ENCODE measurements around the gene KCNQ1. TPM values are rescaled to one million over a fixed set of nuclear protein-coding genes. Genes with fewer than 3 reads are reported as not detected.
A peak's percentile ranks its signal among the peaks of the same experiment; 100 is the strongest.

Gene KCNQ1
- total RNA-seq, 6 donors from 2014 or later: 18.0 to 45.4 (median 32.7) TPM

- ATAC-seq (ENCODE audit: low FRiP score in 2 of 2): no peak
- WGBS, 2 donors: 94 to 95% methylated on average over 7 to 20 of the region's 20 CpGs
These were observed 71.6 kb downstream of the KCNQ1 start for GRCh38 chr11:2516276-2517015.

GRCh38 chr11:2517016-2517385, 72.2 kb downstream of the KCNQ1 start:
- ATAC-seq (ENCODE audit: low FRiP score in 2 of 2): no peak
- whole genome bisulfite sequencing, 2 donors: 78 to 82% methylated on average over 3 to 10 of the region's 13 CpGs
- TF ChIP-seq EP300 (IDR thresholded peaks at IDR 0.05): no peak
- TF ChIP-seq CTCF (IDR thresholded peaks at IDR 0.05): no peak
- no peak for TF ChIP-seq POLR2AphosphoS5 (IDR thresholded peaks at IDR 0.05)
- TF ChIP-seq POLR2A (IDR thresholded peaks at IDR 0.05): no peak
- no peak overlapping the region for H3K4me3 ChIP-seq
- peak; percentile 15 to 60 for DNase-seq
- H3K27me3 ChIP-seq: no peaks in the 10 kb centered on the region
- no peaks in the 10 kb centered on the region for H3K9me3 ChIP-seq
- H3K4me1 ChIP-seq: peaks cover 2 to 13% (median 2%) of the 10 kb centered on the region in 4 donors
- no peaks in the 10 kb centered on the region for H3K36me3 ChIP-seq
- no peak overlapping the region for H3K27ac ChIP-seq

More at GRCh38 chr11:2516276-2517015, 71.6 kb downstream of the KCNQ1 start:
- Histone ChIP-seq H3K27ac (no peak overlapping the region), H3K4me1 (peaks cover 7 to 18% (median 8%) of the 10 kb centered on the region in 4 donors), H3K36me3 (no peaks in the 10 kb centered on the region), H3K9me3 (no peaks in the 10 kb centered on the region), H3K27me3 (no peaks in the 10 kb centered on the region), H3K4me3 (no peak overlapping the region)
- DNase-seq: peak in 1 of 2 donors; percentile 15
- TF ChIP-seq POLR2AphosphoS5 (IDR thresholded peaks at IDR 0.05) (no peak), POLR2A (IDR thresholded peaks at IDR 0.05) (no peak)

GRCh38 chr11:2517386-2518064, 72.7 kb downstream of the KCNQ1 start:
- ATAC-seq (ENCODE audit: low FRiP score in 2 of 2) (no peak), DNase-seq (peak; percentile 8 to 62)
- Histone ChIP-seq H3K4me3 (no peak overlapping the region), H3K36me3 (no peaks in the 10 kb centered on the region), H3K27me3 (no peaks in the 10 kb centered on the region), H3K27ac (no peak overlapping the region), H3K4me1 (peaks cover 0 to 8% (median 0%) of the 10 kb centered on the region in 4 donors), H3K9me3 (no peaks in the 10 kb centered on the region)
- TF ChIP-seq POLR2AphosphoS5 (IDR thresholded peaks at IDR 0.05) (no peak), EP300 (IDR thresholded peaks at IDR 0.05) (no peak), CTCF (IDR thresholded peaks at IDR 0.05) (no peak), POLR2A (IDR thresholded peaks at IDR 0.05) (no peak)
- 87 to 96% methylated on average over 14 to 26 of the region's 26 CpGs for WGBS, 2 donors

GRCh38 chr11:2518111-2518982, 73.5 kb downstream of the KCNQ1 start:
- H3K27me3 ChIP-seq: no peaks in the 10 kb centered on the region
- 92 to 95% methylated on average over 16 to 24 of the region's 24 CpGs for WGBS, 2 donors
- DNase-seq: peak; percentile 17 to 60

More at GRCh38 chr11:2518111-2518982, 73.5 kb downstream of the KCNQ1 start:
- Histone ChIP-seq H3K4me3 (no peak overlapping the region), H3K4me1 (no peaks in the 10 kb centered on the region), H3K9me3 (no peaks in the 10 kb centered on the region), H3K36me3 (no peaks in the 10 kb centered on the region), H3K27ac (no peak overlapping the region)
- ATAC-seq (ENCODE audit: low FRiP score in 2 of 2): no peak
- TF ChIP-seq EP300 (IDR thresholded peaks at IDR 0.05) (no peak), POLR2AphosphoS5 (IDR thresholded peaks at IDR 0.05) (no peak), POLR2A (IDR thresholded peaks at IDR 0.05) (no peak), CTCF (IDR thresholded peaks at IDR 0.05) (no peak)

All from upper lobe of left lung (tissue), 6 donors.